Measurements from ENCODE around the gene SLC16A10. TPM values are rescaled to one million over a fixed set of nuclear protein-coding genes. Genes with fewer than 3 reads are reported as not detected.

SLC16A10 gene
- total and polyA plus RNA-seq, 2 of the 8 experiments (the other 6 are each of a cell fraction or from before 2014, with no cell fraction given) = 18.6 to 23.2 TPM

GRCh38 chr6:111230351-111231089 is 143.2 kb downstream of the SLC16A10 start:
- no peaks in the 10 kb centered on the region; a peak in 2 of 7 replicates for H3K4me1 ChIP-seq (replicated peaks in 1 of 4; ENCODE audit: control insufficient read depth in 3 of 4, insufficient read depth in 4 of 4, low read length in 3 of 4)
- no peak overlapping the region for H4K5ac ChIP-seq (ENCODE audit: insufficient read length, low read depth, low read length)
- no peak overlapping the region for H3K4me2 ChIP-seq (ENCODE audit: insufficient read depth in 1 of 2, low read depth in 2 of 2, low read length in 2 of 2)
- no peak overlapping the region for H3K18ac ChIP-seq (ENCODE audit: extremely low read depth, low read length)
- no peak overlapping the region for H2BK120ac ChIP-seq (replicated peaks; ENCODE audit: low read depth, low read length)
- H3K79me1 ChIP-seq (ENCODE audit: low read depth, low read length) = no peaks in the 10 kb centered on the region
- H4K8ac ChIP-seq (ENCODE audit: extremely low read depth, insufficient read depth, low read length) = no peak overlapping the region
- H2AK5ac ChIP-seq (ENCODE audit: low read depth, low read length) = no peak overlapping the region
- no peaks in the 10 kb centered on the region for H3K23me2 ChIP-seq (ENCODE audit: low read depth, low read length)
- H4K20me1 ChIP-seq (replicated peaks in 1 of 2; ENCODE audit: control insufficient read depth in 1 of 2, insufficient read depth in 2 of 2, low read length in 2 of 2) = no peaks in the 10 kb centered on the region
- H4K91ac ChIP-seq (replicated peaks; ENCODE audit: insufficient read length, low read length) = no peak overlapping the region
- H2AFZ ChIP-seq (ENCODE audit: low read length) = no peak overlapping the region
- WGBS, 2 experiments (ENCODE audit: extremely low coverage in 1 of 2, insufficient coverage in 1 of 2, insufficient read length in 1 of 2, insufficient replicate concordance in 2 of 2, low coverage in 1 of 2, low lambda C conversion rate in 2 of 2, missing lambda C conversion rate in 1 of 2) = 84% methylated on average over 2 of the region's 2 CpGs; no CpG with 5 or more reads in 1 of the 2 experiments
- no peak overlapping the region for H3K23ac ChIP-seq (ENCODE audit: insufficient read length)
- H3K9ac ChIP-seq (replicated peaks in 1 of 4; ENCODE audit: extremely low read depth in 1 of 4, low read depth in 3 of 4, low read length in 3 of 4) = no peak overlapping the region
- no peak overlapping the region for H2BK15ac ChIP-seq (ENCODE audit: low read length)
- H2BK12ac ChIP-seq (ENCODE audit: low read depth, low read length) = no peak overlapping the region
- H3K27ac ChIP-seq (ENCODE audit: low read depth, low read length) = no peak overlapping the region
- ChIA-PET POLR2A (ENCODE audit: partially characterized antibody) (no interaction called here), CTCF (ENCODE audit: partially characterized antibody) (interaction anchor here (0.8 kb wide), 1 partner anchor 173 kb away, joined by 3 read pairs; no protein-coding TSS in a partner anchor)
- DNase-seq (ENCODE audit: low read depth in 1 of 2, low spot score in 2 of 2) = no peak
- no peak overlapping the region for H3K14ac ChIP-seq (ENCODE audit: insufficient read length)
- no peak overlapping the region for H3K4me3 ChIP-seq (ENCODE audit: extremely low read depth in 1 of 4, insufficient read depth in 2 of 4, low read depth in 3 of 4, low read length in 4 of 4)
- H3K79me2 ChIP-seq (ENCODE audit: control insufficient read depth in 1 of 2, insufficient read depth in 2 of 2, low read length in 2 of 2) = no peaks in the 10 kb centered on the region
- FAIRE-seq = no peak
- H3K9me3 ChIP-seq (ENCODE audit: insufficient read depth in 2 of 2, low read depth in 1 of 2, low read length in 1 of 2) = no peaks in the 10 kb centered on the region
- H3K56ac ChIP-seq (replicated peaks; ENCODE audit: insufficient read length, low read depth, low read length) = no peak overlapping the region
- no peaks in the 10 kb centered on the region for H3K36me3 ChIP-seq (ENCODE audit: control insufficient read depth in 2 of 4, insufficient read depth in 4 of 4, low read length in 3 of 4)
- H2BK20ac ChIP-seq (ENCODE audit: low read length) = no peak overlapping the region
- H3K4ac ChIP-seq (replicated peaks; ENCODE audit: insufficient read length, low read depth, low read length) = no peak overlapping the region
- no peaks in the 10 kb centered on the region for H3K27me3 ChIP-seq (replicated peaks in 1 of 4; ENCODE audit: control insufficient read depth in 3 of 4, extremely low read depth in 1 of 4, insufficient read depth in 3 of 4, low read length in 3 of 4)
- no peak overlapping the region for H2BK5ac ChIP-seq (ENCODE audit: low read depth, low read length)
- TF ChIP-seq RFX5 (IDR thresholded peaks at IDR 0.05; ENCODE audit: borderline replicate concordance, low read depth, low read length) (no peak), JUND (IDR thresholded peaks at IDR 0.05; ENCODE audit: low read length) (no peak), SRF (IDR thresholded peaks at IDR 0.05; ENCODE audit: low read depth, low read length) (no peak), CEBPB (IDR thresholded peaks at IDR 0.05; ENCODE audit: low read depth, low read length) (no peak), EZH2 (IDR thresholded peaks at IDR 0.05; ENCODE audit: low read depth, low read length, severe bottlenecking) (no peak), SUZ12 (IDR thresholded peaks at IDR 0.05; ENCODE audit: low read length) (no peak), RAD21 (IDR thresholded peaks at IDR 0.05 in 1 of 2, conservative IDR thresholded peaks at IDR 0.05 in 1 of 2; ENCODE audit: low read depth in 2 of 2, low read length in 2 of 2) (no peak), MAFK (IDR thresholded peaks at IDR 0.05; ENCODE audit: low read depth, low read length) (no peak), GTF2F1 (IDR thresholded peaks at IDR 0.05; ENCODE audit: borderline replicate concordance, low read depth, low read length) (no peak), TBP (IDR thresholded peaks at IDR 0.05; ENCODE audit: low read depth, low read length) (no peak), CHD1 (IDR thresholded peaks at IDR 0.05; ENCODE audit: low read depth, low read length) (no peak), TCF12 (IDR thresholded peaks at IDR 0.05; ENCODE audit: low read depth, low read length) (no peak), ZNF274 (IDR thresholded peaks at IDR 0.05; ENCODE audit: borderline replicate concordance, extremely low read depth, low read length) (no peak), TEAD4 (IDR thresholded peaks at IDR 0.05; ENCODE audit: low read depth, low read length) (no peak)
